Keratinocyte (primary cell): Measurements from ENCODE around the gene SH3RF1. TPM values are rescaled to one million over a fixed set of nuclear protein-coding genes. Genes with fewer than 3 reads are reported as not detected.

ENCODE experiments used
- DNase-seq: peaks from one replicate; pipeline ENCODE4 v3.0.0-alpha.2; 2011; ENCODE audit warnings: low read depth, missing footprints, low spot score
- FAIRE-seq: peaks from 2 replicates; lab custom pipeline; 2011; peaks lifted over from hg19 to GRCh38; lab: Jason Lieb, UNC
- H2AFZ ChIP-seq: 2 replicates; pipeline ENCODE4 v1.6.0; 2012; ENCODE audit warnings: low read length, control low read depth, inconsistent platforms; ENCODE audit not compliant: control insufficient read depth
- H3K27ac ChIP-seq: 2 replicates; pipeline ENCODE4 v1.5.1; 2011; ENCODE audit warnings: low read length; ENCODE audit not compliant: control insufficient read depth, insufficient read depth
- H3K27me3 ChIP-seq: 3 replicates; pipeline ENCODE4 v1.6.0; 2011; ENCODE audit warnings: low read length; ENCODE audit not compliant: control insufficient read depth, insufficient read depth; ENCODE audit errors: extremely low read depth
- H3K36me3 ChIP-seq, 2 experiments: 2 replicates in 1 of 2; 3 replicates in 1 of 2; pipeline ENCODE4 v1.5.1; 2011; ENCODE audit warnings: low read length in 2 of 2, mild to moderate bottlenecking in 1 of 2; ENCODE audit not compliant: control insufficient read depth in 2 of 2, insufficient read depth in 2 of 2; ENCODE audit errors: extremely low read depth in 1 of 2
- H3K4me1 ChIP-seq: 3 replicates; pipeline ENCODE4 v1.5.1; 2011; ENCODE audit warnings: low read length; ENCODE audit not compliant: control insufficient read depth, insufficient read depth; ENCODE audit errors: extremely low read depth
- H3K4me2 ChIP-seq: 3 replicates; pipeline ENCODE4 v1.6.0; 2011; ENCODE audit warnings: low read depth, low read length; ENCODE audit not compliant: control insufficient read depth, insufficient read depth; ENCODE audit errors: extremely low read depth
- H3K4me3 ChIP-seq, 3 experiments: fragments of 200-600 bp in 1 of 3; sonication (generic) in 1 of 3; 2 replicates in 2 of 3; 3 replicates in 1 of 3; pipeline ENCODE4 v1.5.1; 2011 to 2016; ENCODE audit warnings: low read length in 3 of 3, mild to moderate bottlenecking in 3 of 3, control low read depth in 2 of 3, inconsistent platforms in 1 of 3, low read depth in 1 of 3, mixed read lengths in 1 of 3, mixed run types in 1 of 3, moderate library complexity in 1 of 3; ENCODE audit not compliant: control insufficient read depth in 2 of 3, insufficient read depth in 2 of 3; ENCODE audit errors: extremely low read depth in 1 of 3
- H3K79me2 ChIP-seq: 2 replicates; pipeline ENCODE4 v1.6.0; 2012; ENCODE audit warnings: low read length; ENCODE audit not compliant: control insufficient read depth, insufficient read depth
- H3K9ac ChIP-seq: 3 replicates; pipeline ENCODE4 v1.6.0; 2011; ENCODE audit warnings: low read length; ENCODE audit not compliant: control insufficient read depth, insufficient read depth; ENCODE audit errors: extremely low read depth
- H3K9me1 ChIP-seq: 3 replicates; pipeline ENCODE4 v1.6.0; 2011; ENCODE audit warnings: low read length; ENCODE audit not compliant: control insufficient read depth, insufficient read depth; ENCODE audit errors: extremely low read depth
- H3K9me3 ChIP-seq: 2 replicates; pipeline ENCODE4 v1.5.1; 2012; ENCODE audit warnings: low read depth, low read length; ENCODE audit not compliant: control insufficient read depth
- H4K20me1 ChIP-seq: 3 replicates; pipeline ENCODE4 v1.6.0; 2011; ENCODE audit warnings: low read length; ENCODE audit not compliant: control insufficient read depth, insufficient read depth; ENCODE audit errors: extremely low read depth
- EZH2 ChIP-seq: IDR thresholded peaks from one replicate; pipeline ENCODE4 v1.6.1; 2012; ENCODE audit warnings: inconsistent platforms, mild to moderate bottlenecking, low read length, moderate library complexity
- dilution Hi-C: fragments of 300-500 bp; cut with MboI; formaldehyde crosslinking; loops from one replicate; pipeline ENCODE4 v1.7.0; 2020; ENCODE audit warnings: low sequenced_read_pairs; ENCODE audit not compliant: extremely low pct_ligation_motif_present
- polyA plus RNA-seq, 5 experiments: library from polyadenylated mRNA; depleted of rRNA in 3 of 5; stranded (reverse) in 3 of 5; stranded (forward) in 1 of 5; unstranded in 1 of 5; fragments of >200 nt; gene quantifications; 1 replicate in 1 of 5; 2 replicates in 3 of 5; 3 replicates in 1 of 5; pipeline versions ENCODE4 v1.2.1 to v1.2.3, GENCODE V29; 2011 to 2012; ENCODE audit warnings: missing spikeins in 2 of 5, low read depth in 1 of 5, low replicate concordance in 1 of 5
- TF ChIP-seq, protein P1 (sequence below), 3 experiments: IDR thresholded peaks in 1 of 3; conservative IDR thresholded peaks in 1 of 3; optimal IDR thresholded peaks in 1 of 3; 2 replicates in 2 of 3; 3 replicates in 1 of 3; pipeline versions ENCODE3 to v1.5.1; 2011; ENCODE audit warnings: low read length in 3 of 3, mild to moderate bottlenecking in 3 of 3, moderate library complexity in 2 of 3, control low read depth in 1 of 3, inconsistent platforms in 1 of 3; ENCODE audit not compliant: insufficient read depth in 2 of 3; ENCODE audit errors: extremely low read depth in 1 of 3

SH3RF1 gene
- polyA plus RNA-seq, 1 donor (not counting 4 experiments of a cell fraction or from before 2014, with no cell fraction given): 9.5 TPM

DNA sequence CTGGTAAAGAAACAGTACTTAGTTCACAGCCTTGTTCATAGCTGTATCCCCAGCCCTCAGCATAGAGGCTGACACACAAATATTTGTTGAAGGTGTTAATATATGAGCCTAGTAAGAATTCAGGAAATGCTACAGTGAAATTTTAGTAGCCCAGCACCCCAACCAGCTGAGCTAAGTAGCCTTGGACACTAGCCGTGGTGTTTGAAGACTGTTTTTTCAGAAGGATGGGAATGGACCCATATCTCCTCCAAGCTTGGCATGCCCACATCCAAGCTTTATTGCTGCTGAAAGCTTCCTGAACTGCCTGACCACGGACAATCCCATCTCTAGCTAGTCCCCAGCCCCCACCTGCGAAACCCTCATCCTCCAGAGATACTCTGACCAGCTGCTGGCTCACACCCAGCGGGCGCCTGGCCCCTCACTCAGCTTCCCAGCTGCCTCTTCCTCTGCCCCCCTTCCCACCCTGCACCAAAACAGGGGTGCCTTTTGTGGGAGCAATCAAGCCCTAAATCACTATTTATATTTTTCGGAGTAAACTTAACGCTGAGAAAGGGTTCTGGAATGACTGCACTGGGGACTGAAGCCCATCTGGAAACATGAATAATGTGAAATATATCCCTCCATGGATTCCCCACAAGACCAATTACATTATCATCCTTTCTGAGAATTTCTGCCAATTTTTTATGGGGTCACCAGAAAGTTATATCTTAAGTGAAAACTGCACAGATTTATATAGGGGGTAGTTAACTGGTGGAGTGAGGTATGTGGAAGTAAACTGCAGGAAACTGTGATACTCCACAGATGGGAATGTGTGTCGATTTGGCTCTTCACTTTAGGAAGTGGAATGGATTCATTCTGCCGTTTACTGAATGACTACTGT is 219.6 kb downstream of the SH3RF1 start:
- Histone ChIP-seq H3K4me2 (no peak overlapping the region), H2AFZ (no peak overlapping the region), H3K4me1 (no peaks in the 10 kb centered on the region), H3K9me1 (no peaks in the 10 kb centered on the region), H3K27me3 (no peaks in the 10 kb centered on the region), H3K27ac (no peak overlapping the region), H3K9ac (no peak overlapping the region), H3K9me3 (no peaks in the 10 kb centered on the region), H3K4me3 (no peak overlapping the region), H3K36me3 (no peaks in the 10 kb centered on the region), H3K79me2 (no peaks in the 10 kb centered on the region), H4K20me1 (no peaks in the 10 kb centered on the region)
- no peak for TF ChIP-seq EZH2
- TF ChIP-seq, protein P1, sequence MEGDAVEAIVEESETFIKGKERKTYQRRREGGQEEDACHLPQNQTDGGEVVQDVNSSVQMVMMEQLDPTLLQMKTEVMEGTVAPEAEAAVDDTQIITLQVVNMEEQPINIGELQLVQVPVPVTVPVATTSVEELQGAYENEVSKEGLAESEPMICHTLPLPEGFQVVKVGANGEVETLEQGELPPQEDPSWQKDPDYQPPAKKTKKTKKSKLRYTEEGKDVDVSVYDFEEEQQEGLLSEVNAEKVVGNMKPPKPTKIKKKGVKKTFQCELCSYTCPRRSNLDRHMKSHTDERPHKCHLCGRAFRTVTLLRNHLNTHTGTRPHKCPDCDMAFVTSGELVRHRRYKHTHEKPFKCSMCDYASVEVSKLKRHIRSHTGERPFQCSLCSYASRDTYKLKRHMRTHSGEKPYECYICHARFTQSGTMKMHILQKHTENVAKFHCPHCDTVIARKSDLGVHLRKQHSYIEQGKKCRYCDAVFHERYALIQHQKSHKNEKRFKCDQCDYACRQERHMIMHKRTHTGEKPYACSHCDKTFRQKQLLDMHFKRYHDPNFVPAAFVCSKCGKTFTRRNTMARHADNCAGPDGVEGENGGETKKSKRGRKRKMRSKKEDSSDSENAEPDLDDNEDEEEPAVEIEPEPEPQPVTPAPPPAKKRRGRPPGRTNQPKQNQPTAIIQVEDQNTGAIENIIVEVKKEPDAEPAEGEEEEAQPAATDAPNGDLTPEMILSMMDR (optimal IDR thresholded peaks at IDR 0.05 in 1 of 3, IDR thresholded peaks at IDR 0.05 in 1 of 3, conservative IDR thresholded peaks at IDR 0.05 in 1 of 3; ENCODE audit: extremely low read depth in 1 of 3, insufficient read depth in 2 of 3, low read length in 3 of 3): no peak
- no peak for DNase-seq
- FAIRE-seq: no peak
- dilution Hi-C loops: no loop called here

DNA sequence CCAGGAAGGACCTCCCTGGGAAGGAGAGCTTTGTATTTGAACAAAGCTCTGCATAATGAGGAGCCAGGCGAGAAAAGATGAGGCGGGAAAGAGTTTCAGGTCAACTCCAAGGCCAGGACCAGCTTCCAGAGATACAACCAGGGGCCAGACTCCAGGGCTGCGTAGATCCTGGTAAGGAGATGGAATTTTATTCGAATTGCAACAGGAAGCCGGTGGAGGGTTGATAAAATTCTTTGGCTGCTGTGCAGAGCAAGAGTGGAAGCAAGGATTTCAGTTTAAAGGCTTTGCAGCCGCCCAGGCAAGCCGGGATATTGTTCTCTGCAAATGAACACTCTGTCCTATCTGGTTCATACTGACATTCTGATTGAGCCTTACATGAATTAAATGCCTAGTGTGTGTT is 220.5 kb downstream of the SH3RF1 start:
- no peak for FAIRE-seq
- dilution Hi-C loops: no loop called here
- H3K79me2 ChIP-seq: no peaks in the 10 kb centered on the region

More for the DNA sequence above, 220.5 kb downstream of the SH3RF1 start:
- Histone ChIP-seq H3K36me3 (no peaks in the 10 kb centered on the region), H2AFZ (no peak overlapping the region), H3K9me1 (no peaks in the 10 kb centered on the region), H3K27me3 (no peaks in the 10 kb centered on the region), H3K4me1 (no peaks in the 10 kb centered on the region), H3K9me3 (no peaks in the 10 kb centered on the region), H3K9ac (no peak overlapping the region), H3K4me2 (no peak overlapping the region), H3K27ac (no peak overlapping the region), H4K20me1 (no peaks in the 10 kb centered on the region), H3K4me3 (no peak overlapping the region)
- TF ChIP-seq, protein P1 (optimal IDR thresholded peaks at IDR 0.05 in 1 of 3, IDR thresholded peaks at IDR 0.05 in 1 of 3, conservative IDR thresholded peaks at IDR 0.05 in 1 of 3; ENCODE audit: extremely low read depth in 1 of 3, insufficient read depth in 2 of 3, low read length in 3 of 3): no peak
- TF ChIP-seq EZH2: no peak
- no peak for DNase-seq
